Fibroblast of skin of right biceps (primary cell): ENCODE data around the gene FN3KRP.
"Not testable (repeated sequence)": the region's sequence is repeated elsewhere in the genome, so short reads cannot be mapped to it uniquely, and the experiment has no call there.

Source experiments
- DNase-seq: peaks from one replicate; pipeline ENCODE4 v3.0.0-alpha.2; 2013

FN3KRP gene

GRCh38 chr17:82709676-82710498 lies 6.6 kb upstream of the FN3KRP start:
- DNase-seq: no peak

DNA sequence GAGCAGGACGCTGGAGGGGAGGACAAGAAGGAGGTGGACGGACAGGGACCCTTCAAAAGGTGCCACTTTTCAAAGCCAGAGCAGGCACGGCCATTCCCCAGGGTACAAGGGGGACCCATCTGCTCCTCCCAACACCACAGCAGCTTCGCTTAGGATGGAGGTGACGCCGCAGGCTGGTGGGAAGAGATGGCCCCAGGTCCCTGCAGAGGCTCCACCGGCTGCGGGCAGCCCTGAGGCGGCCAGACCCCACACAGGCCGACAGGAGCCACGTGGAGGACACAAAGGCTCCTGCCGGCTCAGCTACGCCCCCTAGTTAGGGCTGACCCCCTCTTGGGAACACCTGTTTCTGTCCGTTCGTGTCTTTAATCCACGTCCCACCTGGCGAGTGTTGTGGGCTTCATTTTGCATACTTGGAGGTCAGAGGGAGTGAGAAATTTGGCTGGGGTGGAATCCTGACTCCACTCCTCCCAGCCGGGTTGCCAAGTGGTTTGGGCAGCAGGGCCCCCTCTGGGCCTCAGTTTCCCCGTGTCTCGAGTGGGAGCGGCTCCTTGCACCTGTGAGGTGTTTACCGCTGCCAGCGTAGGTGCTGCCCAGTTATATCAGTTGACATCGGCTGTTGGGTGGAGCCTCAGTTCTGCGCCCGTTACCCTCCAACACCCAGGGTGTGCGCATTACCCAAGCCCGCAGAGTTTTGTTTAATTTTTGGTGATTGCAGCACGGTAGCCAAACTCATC lies 5.8 kb upstream of the FN3KRP start:
- DNase-seq: no peak

DNA sequence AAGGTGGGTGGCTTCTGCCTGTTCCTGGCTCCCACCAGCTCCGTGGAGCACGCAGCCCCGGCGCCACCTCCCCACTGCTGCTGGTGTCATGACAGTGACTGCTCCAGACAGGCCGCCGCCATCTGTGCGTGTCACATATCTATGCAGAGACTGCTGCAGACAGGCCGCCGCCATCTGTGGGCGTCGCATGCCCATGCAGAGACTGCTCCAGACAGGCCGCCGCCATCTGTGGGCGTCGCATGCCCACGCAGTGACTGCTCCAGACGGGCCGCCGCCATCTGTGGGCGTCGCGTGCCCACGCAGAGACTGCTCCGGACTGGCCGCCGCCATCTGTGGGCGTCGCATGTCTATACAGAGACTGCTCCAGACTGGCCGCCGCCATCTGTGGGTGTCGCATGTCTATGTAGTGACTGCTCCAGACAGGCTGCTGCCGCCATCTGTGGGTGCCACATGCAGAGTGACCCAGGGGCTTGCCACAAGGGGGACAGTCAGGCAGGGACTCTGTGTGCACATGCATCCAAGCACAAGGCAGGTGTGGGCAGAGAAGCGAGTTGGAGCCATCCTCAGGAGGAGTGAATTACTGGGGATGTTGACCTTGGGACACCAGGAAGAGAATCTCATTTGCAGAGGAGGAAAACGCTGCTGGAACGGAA lies 3.3 kb upstream of the FN3KRP start:
- no peak for DNase-seq

DNA sequence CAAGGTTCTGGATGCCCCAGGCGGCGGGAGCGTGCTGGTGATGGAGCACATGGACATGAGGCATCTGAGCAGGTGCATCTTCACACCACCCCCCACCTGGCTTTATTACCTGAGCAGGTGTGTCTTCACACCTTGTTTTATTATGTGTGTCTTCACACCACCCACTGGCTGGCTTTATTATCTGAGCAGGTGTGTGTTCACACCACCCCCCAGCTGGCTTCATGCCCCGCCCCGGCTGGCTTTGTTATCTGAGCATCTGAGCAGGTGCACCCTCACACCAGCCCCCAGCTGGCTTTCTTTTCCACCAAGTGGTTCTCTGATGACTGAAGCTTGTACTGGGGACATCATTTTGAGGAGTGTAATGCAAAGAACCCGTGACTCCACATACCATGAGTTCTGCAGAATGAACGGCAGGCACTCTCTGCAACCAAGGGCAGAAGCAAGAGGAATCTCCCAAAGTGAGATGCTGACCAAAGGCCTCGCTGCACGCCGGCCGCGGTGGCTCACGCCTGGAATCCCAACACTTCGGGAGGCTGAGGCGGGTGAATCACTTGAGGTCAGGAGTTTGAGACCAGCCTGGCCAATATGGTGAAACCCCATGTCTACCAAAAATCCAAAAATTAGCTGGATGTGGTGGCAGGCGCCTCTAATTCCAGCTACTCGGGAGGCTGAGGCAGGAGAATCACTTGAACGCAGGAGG lies 2.6 kb downstream of the FN3KRP start:
- DNase-seq: no peak

GRCh38 chr17:82720204-82720603 lies 3.7 kb downstream of the FN3KRP start:
- no peak for DNase-seq

DNA sequence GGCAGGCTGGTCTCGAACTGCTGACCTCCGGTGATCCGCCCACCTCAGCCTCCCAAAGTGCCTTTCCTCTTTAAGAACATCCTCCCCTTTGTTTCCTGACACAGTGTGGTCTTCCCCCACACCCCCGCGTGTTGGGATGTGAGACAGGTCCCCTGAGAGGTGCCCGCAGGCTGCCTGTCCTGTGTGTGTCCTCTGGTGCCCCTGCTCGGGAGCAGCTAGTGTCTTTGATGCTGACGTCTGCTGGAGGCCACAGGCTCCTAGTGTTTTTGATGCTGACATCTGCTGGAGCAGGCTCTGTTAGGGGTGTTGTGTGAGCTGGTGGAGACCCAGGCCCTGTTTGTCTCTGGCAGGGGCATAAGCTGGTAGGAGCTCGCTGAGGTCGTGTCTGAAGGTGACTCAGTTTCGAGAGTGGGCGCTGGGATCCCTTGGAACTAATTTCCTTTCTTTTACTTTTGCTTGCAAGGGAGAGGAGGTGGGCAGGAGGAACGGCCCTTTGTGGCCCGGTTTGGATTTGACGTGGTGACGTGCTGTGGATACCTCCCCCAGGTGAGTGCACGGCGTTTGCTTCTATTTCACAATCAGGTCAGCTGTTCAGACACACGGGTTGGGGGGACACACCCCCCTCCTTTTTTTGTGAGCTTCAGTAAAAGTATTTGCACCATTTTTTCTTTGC lies 6.0 kb downstream of the FN3KRP start:
- no peak for DNase-seq

DNA sequence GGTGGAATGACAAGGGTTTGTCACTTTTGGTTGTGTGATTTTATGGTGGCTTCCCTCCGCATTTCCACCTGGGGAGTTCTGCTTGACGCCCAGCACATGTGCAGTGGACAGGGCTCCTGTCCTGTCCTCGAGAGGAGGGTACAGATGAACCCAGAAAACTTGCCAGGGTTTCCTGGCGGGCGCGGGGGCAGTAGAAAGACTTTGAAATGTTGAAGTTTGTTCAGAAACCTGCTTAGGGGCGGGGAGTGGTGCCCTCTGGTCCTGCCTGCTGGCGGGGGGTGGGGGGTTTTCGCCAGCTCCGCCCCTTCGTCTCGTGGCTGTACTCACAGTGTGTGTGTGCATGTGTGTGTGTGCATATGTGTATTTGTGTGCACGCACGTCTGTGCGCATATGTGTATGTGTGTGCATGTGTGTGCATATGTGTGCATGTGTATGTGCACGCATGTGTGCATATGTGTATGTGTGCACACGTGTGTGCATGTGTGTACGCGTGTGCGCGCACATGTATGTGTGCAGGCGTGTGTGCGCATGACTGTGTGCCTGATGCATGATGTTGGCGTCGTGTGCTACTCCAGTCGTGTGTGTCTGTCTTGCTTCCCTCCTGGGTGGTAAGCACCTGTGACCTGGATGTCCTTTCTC lies 6.8 kb downstream of the FN3KRP start:
- no peak for DNase-seq

GRCh38 chr17:82726427-82726826 lies 9.9 kb downstream of the FN3KRP start:
- DNase-seq: no peak

DNA sequence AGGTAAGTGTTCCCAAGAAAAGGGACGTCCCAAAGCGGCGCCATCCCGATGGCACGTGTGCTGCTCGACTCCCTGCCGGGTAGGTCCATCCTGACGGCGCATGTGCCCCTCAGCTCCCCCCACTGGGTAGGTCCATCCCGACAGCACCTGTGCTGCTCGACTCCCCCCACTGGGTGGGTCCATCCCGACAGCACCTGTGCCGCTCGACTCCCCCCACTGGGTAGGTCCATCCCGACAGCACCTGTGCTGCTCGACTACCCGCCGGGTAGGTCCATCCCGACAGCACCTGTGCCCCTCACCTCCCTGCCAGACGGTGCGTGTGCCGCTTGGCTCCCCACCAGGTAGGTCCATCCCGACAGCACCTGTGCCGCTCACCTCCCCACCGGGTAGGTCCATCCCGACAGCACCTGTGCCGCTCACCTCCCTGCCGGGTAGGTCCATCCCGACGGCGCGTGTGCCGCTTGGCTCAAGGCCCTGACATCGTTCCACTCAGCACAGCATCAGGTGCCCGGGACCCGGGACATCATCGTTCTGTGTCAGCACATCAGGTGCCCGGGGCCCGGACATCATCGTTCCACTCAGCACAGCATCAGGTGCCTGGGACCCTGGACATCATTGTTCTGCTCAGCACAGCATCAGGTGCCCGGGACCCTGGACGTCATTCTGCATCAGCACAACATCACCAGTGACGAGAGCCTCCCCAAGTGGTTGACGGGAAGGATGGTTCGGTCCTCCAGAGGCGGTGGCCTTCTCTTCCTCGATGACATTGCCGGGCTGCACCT lies 13.2 kb downstream of the FN3KRP start:
- no peak for DNase-seq

DNA sequence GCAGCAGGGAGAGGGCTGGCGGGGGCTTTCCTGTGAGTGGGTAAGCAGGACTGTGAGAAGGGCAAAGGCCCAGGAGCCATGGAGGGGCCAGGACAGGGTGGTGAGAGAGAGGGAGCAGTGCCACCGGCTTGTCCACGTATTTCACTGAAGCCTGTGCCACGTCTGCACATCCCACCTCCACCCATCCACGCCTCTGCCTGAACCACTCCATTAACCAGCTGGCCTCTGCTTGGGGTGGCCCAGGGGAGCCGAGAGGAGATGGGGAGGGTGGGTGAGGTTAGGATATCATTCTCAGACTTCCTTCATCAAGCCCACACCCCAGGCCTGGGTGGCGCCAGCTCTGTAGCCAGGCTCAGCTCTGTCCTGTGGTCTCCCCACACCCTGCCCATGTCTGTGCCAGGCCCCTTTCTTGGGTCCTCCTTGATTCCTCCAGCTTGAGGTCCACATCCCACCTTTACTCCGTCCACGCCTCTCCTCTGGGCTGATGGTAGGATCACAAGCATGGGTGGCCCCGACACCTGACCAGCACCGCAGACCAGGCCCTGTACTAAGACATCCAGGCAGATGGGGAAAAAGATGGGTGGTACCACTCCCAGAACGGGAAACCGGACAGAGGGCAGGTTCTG lies 15.7 kb downstream of the FN3KRP start:
- no peak for DNase-seq

DNA sequence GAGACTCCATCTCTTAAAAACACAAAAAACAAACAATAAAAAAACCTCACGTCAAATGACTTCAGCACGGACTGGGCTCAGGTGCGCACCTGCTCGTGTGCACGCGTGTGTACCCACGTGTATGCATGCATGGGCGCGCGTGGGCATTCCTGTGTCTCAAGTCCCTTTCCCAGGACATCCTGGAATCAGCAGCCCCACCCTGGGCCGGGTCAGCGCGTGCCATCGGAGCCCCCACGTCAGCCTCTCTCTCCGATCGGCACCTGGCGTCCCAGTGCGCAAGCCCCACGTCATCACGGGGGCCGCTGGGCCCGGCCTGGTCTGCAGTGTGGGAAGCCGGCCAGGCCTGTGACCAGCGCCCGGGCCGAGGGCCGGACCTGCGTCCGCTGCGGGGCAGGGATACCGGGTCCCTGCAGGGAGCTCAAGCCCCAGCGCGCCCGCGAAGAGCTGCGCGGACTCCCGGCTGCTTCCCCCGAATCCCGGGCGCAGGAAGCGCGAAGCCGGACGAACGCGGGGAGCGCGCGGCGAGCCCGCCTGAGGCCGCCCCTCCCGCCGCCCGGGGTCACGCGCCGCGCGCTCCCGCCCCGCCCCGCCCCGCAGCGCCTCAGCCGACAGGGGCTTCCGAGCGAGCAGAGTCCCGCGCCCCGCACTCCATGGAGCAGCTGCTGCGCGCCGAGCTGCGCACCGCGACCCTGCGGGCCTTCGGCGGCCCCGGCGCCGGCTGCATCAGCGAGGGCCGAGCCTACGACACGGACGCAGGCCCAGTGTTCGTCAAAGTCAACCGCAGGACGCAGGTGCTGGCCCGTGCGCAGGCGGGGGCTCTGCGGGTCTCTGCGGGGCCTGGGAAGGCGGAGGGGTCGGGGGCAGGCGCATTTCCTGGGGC lies 18.7 kb downstream of the FN3KRP start, which contains the start of gene FN3K:
FN3K (plus strand) TSS at position 629 of the 880 bp plus-strand sequence; CDS start at position 651, 22 bp downstream.
- peak; percentile 49 for DNase-seq

DNA sequence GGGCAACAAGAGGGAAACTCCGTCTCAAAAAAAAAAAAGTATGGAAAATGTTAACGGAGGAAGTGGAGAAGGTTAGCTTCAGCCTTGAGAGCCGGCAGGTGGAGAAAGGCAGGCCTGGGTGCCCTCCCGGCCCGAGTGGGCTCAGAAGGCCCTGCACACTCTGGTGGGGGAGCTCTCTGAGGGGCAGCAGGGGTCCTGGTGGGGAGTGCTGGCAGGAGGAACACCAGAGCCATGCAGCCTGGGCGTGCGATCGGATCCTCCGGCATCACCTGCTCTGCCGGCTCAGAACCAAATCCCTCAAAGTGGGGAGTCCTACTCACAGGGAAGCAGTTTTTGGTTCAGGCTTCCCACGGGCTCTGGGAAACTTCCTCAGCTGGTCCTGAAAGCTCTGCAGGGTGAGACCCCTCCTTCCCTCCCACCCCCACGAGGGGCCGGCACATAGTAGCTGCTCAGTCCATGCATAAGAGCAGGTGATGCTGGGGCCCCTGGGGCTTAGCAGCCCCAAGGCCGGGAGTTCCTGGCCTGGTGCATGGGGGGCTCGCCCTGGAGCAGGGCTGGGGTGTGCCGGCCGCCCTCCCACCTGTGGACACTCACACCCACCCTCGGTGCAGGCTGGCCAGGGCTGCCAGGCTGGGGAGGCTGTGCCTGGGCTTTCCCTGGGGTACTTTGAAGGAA lies 20.1 kb downstream of the FN3KRP start:
- DNase-seq: no peak

- no peak for DNase-seq
These were observed 21.7 kb downstream of the FN3KRP start for GRCh38 chr17:82737967-82738877.

GRCh38 chr17:82740906-82741759 lies 24.6 kb downstream of the FN3KRP start:
- DNase-seq: no peak

GRCh38 chr17:82743344-82744219 lies 27.1 kb downstream of the FN3KRP start:
- no peak for DNase-seq

DNA sequence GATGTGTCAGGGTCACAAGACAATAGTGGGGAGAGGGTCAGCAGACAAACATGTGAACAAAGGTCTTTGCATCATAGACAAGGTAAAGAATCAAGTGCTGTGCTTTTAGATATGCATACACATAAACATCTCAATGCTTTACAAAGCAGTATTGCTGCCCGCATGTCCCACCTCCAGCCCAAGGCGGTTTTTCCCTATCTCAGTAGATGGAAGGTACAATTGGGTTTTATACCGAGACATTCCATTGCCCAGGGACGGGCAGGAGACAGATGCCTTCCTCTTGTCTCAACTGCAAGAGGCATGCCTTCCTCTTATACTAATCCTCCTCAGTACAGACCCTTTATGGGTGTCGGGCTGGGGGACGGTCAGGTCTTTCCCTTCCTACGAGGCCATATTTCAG lies 28.2 kb downstream of the FN3KRP start:
- not testable (repeated sequence) for DNase-seq
